ENCODE measurements around the gene RCAN1.

Gene RCAN1

DNA sequence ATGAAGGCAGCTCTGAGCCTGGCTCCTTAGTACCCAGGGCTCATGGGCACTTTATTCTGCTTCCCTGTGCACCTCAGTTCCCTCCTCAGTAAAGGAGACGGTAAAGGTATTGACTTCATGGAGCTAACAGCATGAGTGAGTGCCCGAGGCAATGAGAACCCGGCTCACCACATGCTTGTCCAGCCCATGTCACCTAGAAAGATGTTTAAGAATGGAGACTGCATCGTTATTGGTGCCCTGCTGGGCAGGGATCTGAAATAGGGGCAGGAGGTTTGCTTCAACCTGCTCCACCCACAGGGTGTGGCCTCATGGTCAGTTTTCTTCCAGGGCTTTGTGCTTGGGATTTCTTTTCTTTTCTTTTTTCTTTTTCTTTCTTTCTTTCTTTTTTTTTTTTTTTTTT lies 95.9 kb downstream of the RCAN1 start:
- TF ChIP-seq TAF1 (IDR thresholded peaks at IDR 0.05; ENCODE audit: borderline replicate concordance, insufficient read depth, low read length) (no peak), FOXP2 (optimal IDR thresholded peaks at IDR 0.05; ENCODE audit: borderline replicate concordance, extremely low read depth, extremely low read length, insufficient read depth) (no peak)

DNA sequence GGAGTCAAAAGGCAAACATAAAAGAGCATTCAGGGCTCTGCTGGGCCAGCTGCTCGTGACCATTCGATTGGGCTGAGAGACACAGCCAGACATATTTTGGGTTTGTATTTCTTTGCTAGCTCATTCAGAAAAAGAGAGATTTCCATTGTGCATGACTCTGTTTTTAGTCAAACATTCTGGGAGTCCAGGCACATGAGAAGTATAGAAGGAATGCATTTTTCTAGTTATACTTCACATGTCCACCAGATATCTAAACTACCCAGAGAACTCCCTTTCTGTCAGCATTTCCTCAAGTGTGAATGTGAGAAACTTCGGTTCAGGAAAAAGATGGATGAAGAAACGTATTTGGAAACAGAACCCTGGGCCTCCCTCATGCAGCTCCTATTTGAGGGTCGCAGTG lies 96.6 kb downstream of the RCAN1 start:
- TF ChIP-seq SIN3A (IDR thresholded peaks at IDR 0.05; ENCODE audit: borderline replicate concordance, insufficient read depth, low read length): no peak
- TF ChIP-seq, protein P1, sequence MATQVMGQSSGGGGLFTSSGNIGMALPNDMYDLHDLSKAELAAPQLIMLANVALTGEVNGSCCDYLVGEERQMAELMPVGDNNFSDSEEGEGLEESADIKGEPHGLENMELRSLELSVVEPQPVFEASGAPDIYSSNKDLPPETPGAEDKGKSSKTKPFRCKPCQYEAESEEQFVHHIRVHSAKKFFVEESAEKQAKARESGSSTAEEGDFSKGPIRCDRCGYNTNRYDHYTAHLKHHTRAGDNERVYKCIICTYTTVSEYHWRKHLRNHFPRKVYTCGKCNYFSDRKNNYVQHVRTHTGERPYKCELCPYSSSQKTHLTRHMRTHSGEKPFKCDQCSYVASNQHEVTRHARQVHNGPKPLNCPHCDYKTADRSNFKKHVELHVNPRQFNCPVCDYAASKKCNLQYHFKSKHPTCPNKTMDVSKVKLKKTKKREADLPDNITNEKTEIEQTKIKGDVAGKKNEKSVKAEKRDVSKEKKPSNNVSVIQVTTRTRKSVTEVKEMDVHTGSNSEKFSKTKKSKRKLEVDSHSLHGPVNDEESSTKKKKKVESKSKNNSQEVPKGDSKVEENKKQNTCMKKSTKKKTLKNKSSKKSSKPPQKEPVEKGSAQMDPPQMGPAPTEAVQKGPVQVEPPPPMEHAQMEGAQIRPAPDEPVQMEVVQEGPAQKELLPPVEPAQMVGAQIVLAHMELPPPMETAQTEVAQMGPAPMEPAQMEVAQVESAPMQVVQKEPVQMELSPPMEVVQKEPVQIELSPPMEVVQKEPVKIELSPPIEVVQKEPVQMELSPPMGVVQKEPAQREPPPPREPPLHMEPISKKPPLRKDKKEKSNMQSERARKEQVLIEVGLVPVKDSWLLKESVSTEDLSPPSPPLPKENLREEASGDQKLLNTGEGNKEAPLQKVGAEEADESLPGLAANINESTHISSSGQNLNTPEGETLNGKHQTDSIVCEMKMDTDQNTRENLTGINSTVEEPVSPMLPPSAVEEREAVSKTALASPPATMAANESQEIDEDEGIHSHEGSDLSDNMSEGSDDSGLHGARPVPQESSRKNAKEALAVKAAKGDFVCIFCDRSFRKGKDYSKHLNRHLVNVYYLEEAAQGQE (IDR thresholded peaks at IDR 0.05; ENCODE audit: insufficient read depth in 1 of 2, low read depth in 2 of 2, low read length in 2 of 2): no peak
- TF ChIP-seq POLR2AphosphoS5 (IDR thresholded peaks at IDR 0.05; ENCODE audit: low read depth, low read length): no peak
- TF ChIP-seq FOXP2 (optimal IDR thresholded peaks at IDR 0.05; ENCODE audit: borderline replicate concordance, extremely low read depth, extremely low read length, insufficient read depth): no peak

DNA sequence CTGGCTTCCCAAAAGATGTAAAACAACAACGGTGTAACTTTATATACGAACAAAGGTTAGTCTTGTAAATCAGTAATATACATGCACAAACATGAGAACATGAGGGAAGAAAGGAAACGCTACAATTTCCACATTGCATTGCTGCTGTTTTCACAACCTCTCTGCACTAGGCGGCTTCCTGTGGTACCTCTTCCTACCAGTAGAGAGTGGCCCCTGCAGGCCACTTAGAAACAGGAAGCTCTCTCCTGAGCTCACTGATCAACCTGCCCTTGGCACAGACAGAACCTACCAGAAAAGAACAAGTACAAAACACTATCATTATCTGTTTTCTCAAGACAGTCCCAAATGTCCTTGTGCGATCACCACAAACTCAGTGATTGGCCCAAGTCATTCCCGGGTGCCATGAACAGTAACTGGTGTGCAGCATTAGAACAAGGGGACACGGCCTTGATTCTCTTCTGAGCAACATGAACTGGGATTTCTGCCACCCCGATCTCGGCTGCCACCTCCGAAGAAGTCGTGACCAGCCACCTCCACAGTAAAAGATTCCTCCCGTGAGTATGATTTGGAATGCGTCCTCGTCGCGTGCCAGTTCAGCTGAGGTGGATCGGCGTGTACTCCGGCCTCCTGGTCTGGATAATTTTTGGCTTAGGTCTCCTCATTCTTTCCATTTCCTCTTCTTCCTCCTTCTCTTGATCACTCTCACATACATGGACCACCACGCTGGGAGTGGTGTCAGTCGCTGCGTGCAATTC lies 97.2 kb downstream of the RCAN1 start:
- no peak for TF ChIP-seq POLR2AphosphoS5 (IDR thresholded peaks at IDR 0.05; ENCODE audit: low read depth, low read length)
- no peak for TF ChIP-seq SIN3A (IDR thresholded peaks at IDR 0.05; ENCODE audit: borderline replicate concordance, insufficient read depth, low read length)
- TF ChIP-seq TAF1 (IDR thresholded peaks at IDR 0.05; ENCODE audit: borderline replicate concordance, insufficient read depth, low read length): no peak

DNA sequence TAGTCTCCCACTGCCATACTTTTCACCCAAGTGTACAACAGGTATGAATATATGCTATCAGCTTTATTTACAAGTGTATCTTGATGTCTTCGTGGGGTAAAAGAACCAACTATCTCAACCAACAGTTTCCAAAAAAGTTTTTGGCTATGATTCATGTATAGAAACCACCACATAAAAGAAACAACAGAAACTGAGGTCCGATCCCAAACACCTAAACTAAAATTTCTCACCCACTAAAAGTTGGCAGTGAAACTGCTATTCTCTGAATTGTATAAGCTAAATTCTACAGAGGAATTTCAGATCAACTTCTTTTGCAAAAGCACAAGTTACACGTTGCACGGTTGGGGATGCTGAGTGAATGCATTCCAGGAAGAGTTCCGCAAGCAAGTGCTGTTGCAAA lies 97.9 kb downstream of the RCAN1 start:
- no peak for TF ChIP-seq TAF1 (IDR thresholded peaks at IDR 0.05; ENCODE audit: borderline replicate concordance, insufficient read depth, low read length)
- TF ChIP-seq SIN3A (IDR thresholded peaks at IDR 0.05; ENCODE audit: borderline replicate concordance, insufficient read depth, low read length): no peak
- TF ChIP-seq POLR2AphosphoS5 (IDR thresholded peaks at IDR 0.05; ENCODE audit: low read depth, low read length): no peak
- TF ChIP-seq, protein P1 (IDR thresholded peaks at IDR 0.05; ENCODE audit: insufficient read depth in 1 of 2, low read depth in 2 of 2, low read length in 2 of 2): no peak
- no peak for TF ChIP-seq FOXP2 (optimal IDR thresholded peaks at IDR 0.05; ENCODE audit: borderline replicate concordance, extremely low read depth, extremely low read length, insufficient read depth)

DNA sequence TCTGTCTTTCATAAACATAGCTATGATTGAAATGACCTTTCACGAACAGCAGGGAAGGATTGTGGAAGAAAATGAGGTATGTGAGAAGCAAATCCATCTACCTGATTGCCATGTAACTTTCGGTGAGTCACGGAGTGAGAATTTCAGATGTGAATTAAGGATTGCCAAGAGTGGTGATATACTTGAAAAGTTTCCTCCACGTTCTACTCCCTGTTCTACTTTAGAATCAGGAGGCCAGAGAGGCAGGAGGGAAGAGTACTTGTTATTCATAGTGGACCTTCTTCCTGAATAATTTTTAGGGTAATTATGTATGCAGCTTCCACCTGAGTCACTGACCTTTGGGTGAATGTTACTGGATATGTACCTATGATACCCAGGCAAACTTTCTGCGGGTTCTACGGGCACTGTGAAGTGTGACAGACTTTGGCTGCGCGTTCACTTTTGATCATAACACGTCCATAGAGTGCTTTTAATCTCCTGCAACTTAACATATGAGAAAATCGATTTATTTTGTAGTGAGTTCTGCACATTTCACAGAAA lies 100.3 kb downstream of the RCAN1 start:
- TF ChIP-seq TAF1 (IDR thresholded peaks at IDR 0.05; ENCODE audit: borderline replicate concordance, insufficient read depth, low read length) (no peak), POLR2AphosphoS5 (IDR thresholded peaks at IDR 0.05; ENCODE audit: low read depth, low read length) (no peak)
- TF ChIP-seq, protein P1 (IDR thresholded peaks at IDR 0.05; ENCODE audit: insufficient read depth in 1 of 2, low read depth in 2 of 2, low read length in 2 of 2): no peak

DNA sequence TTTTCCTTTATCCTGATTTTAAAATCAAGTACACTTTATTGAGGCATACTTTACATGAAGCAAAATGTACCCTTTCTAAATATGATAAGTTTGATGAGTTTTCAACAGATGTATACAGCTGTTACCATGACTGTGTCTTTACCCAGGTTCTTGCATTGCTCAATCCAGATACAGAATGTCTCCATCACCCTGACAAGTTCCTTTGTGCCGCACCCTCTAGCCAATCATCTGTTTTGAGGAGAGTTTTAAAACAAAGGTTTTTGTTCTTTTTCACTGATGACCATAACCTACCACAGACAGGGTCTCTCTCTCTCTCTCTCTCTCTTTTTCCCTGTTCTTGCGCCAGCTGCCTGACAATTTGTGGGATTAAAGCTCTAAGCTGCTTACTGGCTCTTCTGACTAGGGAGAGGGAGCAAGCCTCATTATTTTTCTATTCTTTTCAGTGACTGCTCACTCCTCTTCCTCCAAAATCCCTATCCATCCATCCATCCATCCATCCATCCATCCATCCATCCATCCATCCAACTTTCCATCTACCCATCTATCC lies 101.7 kb downstream of the RCAN1 start:
- TF ChIP-seq SIN3A (IDR thresholded peaks at IDR 0.05; ENCODE audit: borderline replicate concordance, insufficient read depth, low read length) (no peak), TAF1 (IDR thresholded peaks at IDR 0.05; ENCODE audit: borderline replicate concordance, insufficient read depth, low read length) (no peak)
